ENCODE measurements around the gene TMEM178B.

The TMEM178B gene

GRCh38 chr7:141290973-141291372, 217.1 kb downstream of the TMEM178B start:
- H3K27ac ChIP-seq, result no peak overlapping the region
- no peak for DNase-seq (ENCODE audit: low spot score)
- ChIA-PET POLR2A (ENCODE audit: low non-redundant PET) (no interaction called here), CTCF (no interaction called here)
- TF ChIP-seq, protein P1, sequence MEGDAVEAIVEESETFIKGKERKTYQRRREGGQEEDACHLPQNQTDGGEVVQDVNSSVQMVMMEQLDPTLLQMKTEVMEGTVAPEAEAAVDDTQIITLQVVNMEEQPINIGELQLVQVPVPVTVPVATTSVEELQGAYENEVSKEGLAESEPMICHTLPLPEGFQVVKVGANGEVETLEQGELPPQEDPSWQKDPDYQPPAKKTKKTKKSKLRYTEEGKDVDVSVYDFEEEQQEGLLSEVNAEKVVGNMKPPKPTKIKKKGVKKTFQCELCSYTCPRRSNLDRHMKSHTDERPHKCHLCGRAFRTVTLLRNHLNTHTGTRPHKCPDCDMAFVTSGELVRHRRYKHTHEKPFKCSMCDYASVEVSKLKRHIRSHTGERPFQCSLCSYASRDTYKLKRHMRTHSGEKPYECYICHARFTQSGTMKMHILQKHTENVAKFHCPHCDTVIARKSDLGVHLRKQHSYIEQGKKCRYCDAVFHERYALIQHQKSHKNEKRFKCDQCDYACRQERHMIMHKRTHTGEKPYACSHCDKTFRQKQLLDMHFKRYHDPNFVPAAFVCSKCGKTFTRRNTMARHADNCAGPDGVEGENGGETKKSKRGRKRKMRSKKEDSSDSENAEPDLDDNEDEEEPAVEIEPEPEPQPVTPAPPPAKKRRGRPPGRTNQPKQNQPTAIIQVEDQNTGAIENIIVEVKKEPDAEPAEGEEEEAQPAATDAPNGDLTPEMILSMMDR (conservative IDR thresholded peaks at IDR 0.05; ENCODE audit: low read depth), result no peak

DNA sequence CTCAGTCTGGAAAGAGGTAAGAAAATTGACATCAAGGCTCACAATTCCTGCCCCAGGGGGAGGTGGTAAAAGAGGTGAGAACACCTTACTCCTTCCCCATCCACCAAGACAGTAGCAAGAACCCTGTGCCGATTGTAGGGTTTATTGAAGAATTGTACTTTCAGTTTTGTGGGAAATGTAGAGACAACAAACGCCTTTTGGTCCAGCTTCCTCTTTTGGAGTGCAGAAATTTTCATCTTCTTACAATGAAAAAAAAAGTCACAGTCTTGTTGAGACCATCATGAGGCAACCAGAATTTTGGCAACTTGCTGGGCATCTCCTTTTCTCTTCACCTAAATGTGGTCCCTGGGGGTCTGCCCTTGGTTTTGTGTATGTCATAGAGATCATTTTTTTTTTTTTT, 217.7 kb downstream of the TMEM178B start:
- DNase-seq (ENCODE audit: low spot score), result no peak

GRCh38 chr7:141294143-141294829, 220.4 kb downstream of the TMEM178B start:
- CTCF ChIA-PET, result interaction anchor here (0.5 kb wide), 1 partner anchor 60 kb away, joined by 3 read pairs; no protein-coding TSS in a partner anchor
- no peak overlapping the region for H3K27ac ChIP-seq
- TF ChIP-seq, protein P1 (conservative IDR thresholded peaks at IDR 0.05; ENCODE audit: low read depth), result no peak
- DNase-seq (ENCODE audit: low spot score), result no peak
- POLR2A ChIA-PET (ENCODE audit: low non-redundant PET), result no interaction called here

More for the DNA sequence above, 217.7 kb downstream of the TMEM178B start:
- ChIA-PET CTCF (interaction anchor here (0.6 kb wide), 1 partner anchor 145 kb away, joined by 3 read pairs; no protein-coding TSS in a partner anchor), POLR2A (ENCODE audit: low non-redundant PET) (interaction anchor here (0.7 kb wide), 1 partner anchor 9 kb away, joined by 3 read pairs; no protein-coding TSS in a partner anchor)
- TF ChIP-seq, protein P1 (conservative IDR thresholded peaks at IDR 0.05; ENCODE audit: low read depth), result no peak
- H3K27ac ChIP-seq, result no peak overlapping the region

GRCh38 chr7:141295367-141295895, 221.6 kb downstream of the TMEM178B start:
- no peak for DNase-seq (ENCODE audit: low spot score)
- POLR2A ChIA-PET (ENCODE audit: low non-redundant PET), result no interaction called here
- no peak overlapping the region for H3K27ac ChIP-seq
- CTCF ChIA-PET, result no interaction called here
- TF ChIP-seq, protein P1 (conservative IDR thresholded peaks at IDR 0.05; ENCODE audit: low read depth), result no peak

- POLR2A ChIA-PET (ENCODE audit: low non-redundant PET), result interaction anchor here (0.6 kb wide), 1 partner anchor 9 kb away, joined by 3 read pairs; no protein-coding TSS in a partner anchor
- TF ChIP-seq, protein P1 (conservative IDR thresholded peaks at IDR 0.05; ENCODE audit: low read depth), result no peak
- H3K27ac ChIP-seq, result no peak overlapping the region
- DNase-seq (ENCODE audit: low spot score), result no peak
- CTCF ChIA-PET, result no interaction called here
These were observed 227.0 kb downstream of the TMEM178B start for GRCh38 chr7:141300816-141301215.

DNA sequence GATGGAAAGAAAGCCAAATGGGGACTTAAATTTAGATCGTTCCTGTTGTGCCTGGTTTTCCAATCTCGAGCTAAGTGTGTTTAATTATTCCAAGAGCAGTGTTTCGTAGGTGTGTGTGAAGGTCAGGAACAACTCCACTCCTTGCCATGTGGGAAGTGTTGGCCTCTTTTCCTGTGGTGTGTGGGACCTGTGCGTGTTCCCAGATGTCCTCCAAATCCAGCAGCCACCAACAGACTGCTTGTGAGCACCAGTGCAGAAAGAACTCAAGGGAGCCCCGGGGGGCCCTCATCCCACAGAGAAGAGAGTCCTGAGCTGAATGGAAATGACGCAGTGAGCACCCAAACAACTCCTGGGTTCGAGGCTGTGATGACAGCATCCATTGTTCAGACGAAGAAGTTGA, 227.7 kb downstream of the TMEM178B start:
- no peak overlapping the region for H3K27ac ChIP-seq
- no peak for DNase-seq (ENCODE audit: low spot score)
- TF ChIP-seq, protein P1 (conservative IDR thresholded peaks at IDR 0.05; ENCODE audit: low read depth), result no peak
- ChIA-PET CTCF (no interaction called here), POLR2A (ENCODE audit: low non-redundant PET) (no interaction called here)
